GM21825 (cell line): ENCODE measurements around the gene TRMT2A.
A peak's percentile ranks its signal among the peaks of the same experiment; 100 is the strongest.

Experiments used
- ATAC-seq: cut with Tn5 transposase; IDR thresholded peaks from one replicate; pipeline ENCODE4 v1.9.1; 2021; ENCODE audit warnings: mild to moderate bottlenecking, moderate library complexity; ENCODE audit not compliant: unreplicated experiment

Gene TRMT2A

GRCh38 chr22:20123366-20124082 lies 6.5 kb upstream of the TRMT2A start:
- ATAC-seq = no peak

GRCh38 chr22:20121856-20122415 lies 4.9 kb upstream of the TRMT2A start:
- ATAC-seq = no peak

- ATAC-seq = no peak
Measured at GRCh38 chr22:20118300-20119020, 1.4 kb upstream of the TRMT2A start.

GRCh38 chr22:20117633-20118299 lies 740 bp upstream of the TRMT2A start:
- peak; percentile 9 for ATAC-seq

- no peak for ATAC-seq
Measured at GRCh38 chr22:20116376-20116950, 563 bp downstream of the TRMT2A start.

GRCh38 chr22:20115691-20116375 lies 1.2 kb downstream of the TRMT2A start, which contains the start of gene RANBP1:
Gene RANBP1, plus strand, starts transcription at chr22:20116104. Its CDS starts 81 bp downstream, at chr22:20116185.
- no peak for ATAC-seq

- ATAC-seq = no peak
Measured at GRCh38 chr22:20114506-20115475, 2.2 kb downstream of the TRMT2A start.

- no peak for ATAC-seq
Measured at GRCh38 chr22:20113551-20114310, 3.3 kb downstream of the TRMT2A start.

- no peak for ATAC-seq
Measured at GRCh38 chr22:20112623-20113511, 4.2 kb downstream of the TRMT2A start.

GRCh38 chr22:20111689-20112622 lies 5.1 kb downstream of the TRMT2A start:
- no peak for ATAC-seq

- ATAC-seq = no peak
Measured at GRCh38 chr22:20111045-20111688, 5.9 kb downstream of the TRMT2A start.

GRCh38 chr22:20110359-20110985 lies 6.6 kb downstream of the TRMT2A start:
- ATAC-seq = no peak

GRCh38 chr22:20109411-20110358 lies 7.3 kb downstream of the TRMT2A start:
- ATAC-seq = no peak

GRCh38 chr22:20108757-20109230 lies 8.2 kb downstream of the TRMT2A start:
- no peak for ATAC-seq
